Choroid plexus epithelial cell (primary cell): Measurements from ENCODE around the gene RABEP2.

Experiments
- DNase-seq: peaks from one replicate; pipeline ENCODE4 v3.0.0-alpha.2; 2010; ENCODE audit warnings: low read depth
- H3K4me3 ChIP-seq: 2 replicates; pipeline ENCODE4 v1.5.1; 2011; ENCODE audit warnings: low read depth, mild to moderate bottlenecking, control low read depth, low read length, moderate library complexity
- TF ChIP-seq, protein P1 (sequence below): conservative IDR thresholded peaks from 2 replicates; pipeline ENCODE4 v1.5.1; 2011; ENCODE audit warnings: low read depth, mild to moderate bottlenecking, control low read depth, inconsistent platforms, low read length, moderate library complexity

RABEP2 gene

GRCh38 chr16:28903344-28904042, 21.5 kb downstream of the RABEP2 start:
- TF ChIP-seq, protein P1, sequence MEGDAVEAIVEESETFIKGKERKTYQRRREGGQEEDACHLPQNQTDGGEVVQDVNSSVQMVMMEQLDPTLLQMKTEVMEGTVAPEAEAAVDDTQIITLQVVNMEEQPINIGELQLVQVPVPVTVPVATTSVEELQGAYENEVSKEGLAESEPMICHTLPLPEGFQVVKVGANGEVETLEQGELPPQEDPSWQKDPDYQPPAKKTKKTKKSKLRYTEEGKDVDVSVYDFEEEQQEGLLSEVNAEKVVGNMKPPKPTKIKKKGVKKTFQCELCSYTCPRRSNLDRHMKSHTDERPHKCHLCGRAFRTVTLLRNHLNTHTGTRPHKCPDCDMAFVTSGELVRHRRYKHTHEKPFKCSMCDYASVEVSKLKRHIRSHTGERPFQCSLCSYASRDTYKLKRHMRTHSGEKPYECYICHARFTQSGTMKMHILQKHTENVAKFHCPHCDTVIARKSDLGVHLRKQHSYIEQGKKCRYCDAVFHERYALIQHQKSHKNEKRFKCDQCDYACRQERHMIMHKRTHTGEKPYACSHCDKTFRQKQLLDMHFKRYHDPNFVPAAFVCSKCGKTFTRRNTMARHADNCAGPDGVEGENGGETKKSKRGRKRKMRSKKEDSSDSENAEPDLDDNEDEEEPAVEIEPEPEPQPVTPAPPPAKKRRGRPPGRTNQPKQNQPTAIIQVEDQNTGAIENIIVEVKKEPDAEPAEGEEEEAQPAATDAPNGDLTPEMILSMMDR: no peak
- H3K4me3 ChIP-seq: no peak overlapping the region
- no peak for DNase-seq

- no peak overlapping the region for H3K4me3 ChIP-seq
- DNase-seq: no peak
- TF ChIP-seq, protein P1: no peak
These were observed 22.1 kb downstream of the RABEP2 start for GRCh38 chr16:28902909-28903308.

GRCh38 chr16:28901862-28902261, 23.2 kb downstream of the RABEP2 start:
- no peak overlapping the region for H3K4me3 ChIP-seq
- no peak for DNase-seq
- TF ChIP-seq, protein P1: no peak

DNA sequence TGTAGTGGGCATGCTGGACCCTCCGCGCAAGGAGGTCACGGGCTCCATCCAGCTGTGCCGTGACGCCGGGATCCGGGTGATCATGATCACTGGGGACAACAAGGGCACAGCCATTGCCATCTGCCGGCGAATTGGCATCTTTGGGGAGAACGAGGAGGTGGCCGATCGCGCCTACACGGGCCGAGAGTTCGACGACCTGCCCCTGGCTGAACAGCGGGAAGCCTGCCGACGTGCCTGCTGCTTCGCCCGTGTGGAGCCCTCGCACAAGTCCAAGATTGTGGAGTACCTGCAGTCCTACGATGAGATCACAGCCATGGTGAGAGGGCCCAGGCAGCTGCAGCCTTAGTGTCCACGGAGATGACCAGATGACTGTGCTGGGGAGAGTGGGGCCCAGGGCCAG, 24.4 kb downstream of the RABEP2 start:
- TF ChIP-seq, protein P1: no peak
- DNase-seq: no peak
- H3K4me3 ChIP-seq: no peak overlapping the region

GRCh38 chr16:28899882-28900590, 25.0 kb downstream of the RABEP2 start:
- no peak overlapping the region for H3K4me3 ChIP-seq
- TF ChIP-seq, protein P1: no peak
- DNase-seq: no peak

GRCh38 chr16:28898942-28899341, 26.1 kb downstream of the RABEP2 start:
- no peak overlapping the region for H3K4me3 ChIP-seq
- no peak for DNase-seq
- TF ChIP-seq, protein P1: no peak
